Stimulated activated CD4-positive, alpha-beta T cell treated with anti-CD3 and anti-CD28 coated beads, Interleukin-1b, Interleukin-23, amount 100 ng/mL, for 4 hours (primary cell): ENCODE results near the gene SLC15A1.
"Not testable (repeated sequence)": the region's sequence is repeated elsewhere in the genome, so short reads cannot be mapped to it uniquely, and the experiment has no call there.

Source experiments
- DNase-seq, 2 donors: peaks; one replicate each; pipeline ENCODE4 v3.0.0-alpha.2; 2020; ENCODE audit warnings: low read depth in 2 of 2

Gene SLC15A1

DNA sequence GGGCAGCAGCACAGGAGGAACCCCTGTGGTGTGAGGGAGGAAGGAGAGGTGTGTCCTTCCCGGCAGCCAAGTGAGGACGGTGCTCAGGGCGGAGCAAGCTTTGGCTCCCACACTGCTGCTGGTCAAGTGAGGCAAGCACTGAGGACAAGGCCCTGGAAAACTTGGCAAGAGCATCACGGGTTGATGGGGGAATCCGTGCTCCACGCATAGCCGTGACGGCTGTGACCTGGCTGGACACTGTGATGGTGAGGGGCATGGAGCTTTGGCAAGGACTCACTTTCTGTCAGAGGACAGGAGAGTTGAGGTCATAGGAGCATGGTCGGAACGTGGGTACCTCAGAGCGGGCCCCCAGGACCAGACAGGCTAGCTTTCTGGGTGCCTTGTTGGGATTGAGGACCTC lies 29.0 kb upstream of the SLC15A1 start:
- DNase-seq: no peak

DNA sequence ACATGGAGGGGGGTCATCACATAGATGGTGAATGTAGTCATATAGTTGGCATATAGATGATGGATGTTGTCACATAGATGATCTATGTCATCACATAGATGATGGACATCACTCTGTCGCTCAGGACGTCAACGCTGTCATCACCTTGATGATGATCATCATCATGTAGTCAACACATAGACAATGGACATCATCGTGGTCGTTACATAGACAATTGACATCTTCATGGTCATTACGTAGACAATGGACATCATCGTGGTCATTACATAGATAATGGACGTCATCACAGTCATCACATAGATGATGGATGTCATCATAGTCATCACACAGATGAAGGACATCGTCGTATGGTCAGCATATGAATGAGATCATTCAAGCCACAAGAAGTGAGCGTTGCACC lies 28.6 kb upstream of the SLC15A1 start:
- DNase-seq: no peak

DNA sequence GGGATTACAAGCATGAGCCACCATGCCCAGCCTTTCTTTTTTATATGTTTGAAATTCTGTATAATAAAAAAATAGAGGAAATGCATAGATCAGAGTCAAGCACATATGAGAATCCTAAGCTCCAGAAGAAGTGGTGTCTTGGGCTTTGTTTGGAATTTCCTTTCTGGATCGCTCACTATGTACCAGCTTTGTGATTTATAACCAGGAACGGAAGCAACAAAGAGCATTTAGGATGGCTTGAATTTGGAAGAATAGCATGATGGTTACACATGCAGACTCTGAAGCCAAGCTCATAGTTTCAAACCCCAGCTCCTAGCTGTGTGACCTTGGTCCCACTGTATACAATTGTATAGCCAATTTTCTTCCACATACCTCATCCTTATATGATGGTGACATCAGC lies 28.0 kb upstream of the SLC15A1 start:
- no peak for DNase-seq

DNA sequence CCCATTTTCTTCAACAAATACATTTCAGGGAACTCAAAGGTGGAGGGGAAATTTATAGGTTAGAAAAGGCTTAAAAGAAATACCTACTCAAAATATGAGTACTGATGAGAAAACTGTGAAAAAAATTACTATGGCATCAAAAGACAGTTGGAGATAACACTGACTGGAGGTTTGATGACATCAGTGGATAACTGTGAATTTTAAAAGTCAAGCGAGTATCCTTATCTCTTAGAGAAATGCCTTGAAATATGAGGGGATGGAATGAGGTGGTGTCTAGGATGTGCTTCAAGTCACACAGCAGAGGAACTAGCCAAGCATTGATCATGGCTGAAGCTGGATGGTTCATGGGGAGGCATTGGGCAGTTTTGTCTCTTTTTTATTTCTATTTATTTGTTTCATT lies 27.2 kb upstream of the SLC15A1 start:
- DNase-seq: no peak

DNA sequence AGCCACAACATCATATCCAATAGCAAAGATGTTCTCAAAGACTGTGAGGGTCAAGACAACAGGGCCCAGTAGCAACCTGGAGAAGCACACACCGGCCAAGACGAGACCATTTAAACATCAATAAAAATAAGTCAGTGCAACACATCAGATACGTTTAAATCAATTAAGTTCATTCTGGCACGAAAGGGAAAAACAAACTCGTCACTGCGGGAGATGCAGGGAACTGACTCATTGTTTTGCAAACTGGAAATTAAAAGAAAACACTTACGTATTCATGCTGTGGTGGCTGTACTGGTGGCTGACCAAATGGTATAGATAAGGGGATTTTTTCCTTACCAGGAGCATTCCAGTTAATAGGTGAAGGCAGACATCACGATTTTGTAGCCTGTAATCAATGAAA lies 26.3 kb upstream of the SLC15A1 start:
- no peak for DNase-seq

DNA sequence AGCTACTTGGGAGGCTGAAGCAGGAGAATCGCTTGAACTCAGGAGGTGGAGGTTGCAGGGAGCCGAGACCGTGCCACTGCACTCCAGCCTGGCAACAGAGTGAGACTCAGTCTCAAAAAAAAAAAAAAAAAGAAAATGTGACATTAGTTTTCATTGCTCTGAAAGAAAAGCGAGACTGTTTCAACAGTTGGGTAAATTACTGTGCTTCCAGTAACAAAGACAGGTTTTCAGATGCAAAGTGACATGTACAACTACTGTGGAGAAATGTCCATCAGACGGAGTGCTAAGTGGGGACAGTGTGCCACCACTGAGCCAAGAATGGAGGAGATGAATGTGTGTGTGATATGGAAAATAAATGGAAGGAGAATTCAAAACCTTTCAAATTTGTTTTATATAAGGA lies 24.2 kb upstream of the SLC15A1 start:
- DNase-seq: no peak

DNA sequence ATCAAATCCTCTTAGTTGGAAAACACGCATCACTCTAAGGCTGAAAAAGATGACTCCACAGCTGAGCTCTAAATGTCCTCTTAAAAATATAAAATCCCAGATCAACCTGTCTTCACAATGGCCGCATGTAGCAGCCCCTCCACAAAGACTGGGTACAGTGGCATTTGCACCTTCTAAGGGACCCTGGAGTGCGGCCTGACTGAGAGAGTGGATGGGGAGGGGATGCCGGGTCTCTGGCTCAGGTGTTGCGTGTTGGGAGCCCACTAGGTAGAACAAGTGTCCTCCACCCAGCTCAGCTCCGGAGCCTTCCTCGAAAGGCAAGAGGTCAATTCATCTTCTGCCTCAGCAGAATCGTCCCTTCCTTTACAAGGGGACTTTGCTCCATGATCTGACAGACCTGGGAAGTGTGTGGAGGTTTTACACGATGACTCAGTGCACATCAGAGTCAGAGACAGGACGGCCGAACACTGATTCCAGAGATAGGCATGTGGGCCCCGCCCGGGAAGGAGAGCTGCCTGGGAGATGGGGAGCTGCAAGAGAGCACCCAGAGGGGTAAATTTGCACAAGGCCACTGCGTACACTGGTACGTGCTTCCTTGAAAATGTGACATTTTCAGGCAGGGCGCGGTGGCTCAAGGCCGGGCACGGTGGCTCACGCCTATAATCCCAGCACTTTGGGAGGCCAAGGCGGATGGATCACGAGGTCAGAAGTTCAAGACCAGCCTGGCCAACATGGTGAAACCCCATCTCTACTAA lies 23.5 kb upstream of the SLC15A1 start:
- no peak for DNase-seq

DNA sequence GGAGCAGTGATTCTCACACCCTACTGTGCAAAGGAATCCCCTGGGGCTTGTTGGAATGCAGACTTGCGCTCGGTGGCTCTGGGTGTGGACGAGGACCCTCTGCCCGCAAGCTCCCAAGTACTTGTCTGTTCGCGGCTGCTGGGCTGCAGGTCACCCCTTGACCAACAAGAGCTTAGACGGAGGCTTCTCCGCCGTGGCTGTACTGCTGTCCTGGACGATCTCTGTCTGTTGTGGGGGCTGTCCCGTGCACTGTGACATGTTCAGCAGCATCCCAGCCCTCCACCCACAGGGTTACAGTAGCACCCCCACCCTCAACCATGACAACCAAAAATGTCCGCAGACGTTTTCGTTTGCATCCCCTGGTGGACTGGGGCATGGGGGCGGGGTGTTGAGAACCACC lies 22.9 kb upstream of the SLC15A1 start:
- no peak for DNase-seq

DNA sequence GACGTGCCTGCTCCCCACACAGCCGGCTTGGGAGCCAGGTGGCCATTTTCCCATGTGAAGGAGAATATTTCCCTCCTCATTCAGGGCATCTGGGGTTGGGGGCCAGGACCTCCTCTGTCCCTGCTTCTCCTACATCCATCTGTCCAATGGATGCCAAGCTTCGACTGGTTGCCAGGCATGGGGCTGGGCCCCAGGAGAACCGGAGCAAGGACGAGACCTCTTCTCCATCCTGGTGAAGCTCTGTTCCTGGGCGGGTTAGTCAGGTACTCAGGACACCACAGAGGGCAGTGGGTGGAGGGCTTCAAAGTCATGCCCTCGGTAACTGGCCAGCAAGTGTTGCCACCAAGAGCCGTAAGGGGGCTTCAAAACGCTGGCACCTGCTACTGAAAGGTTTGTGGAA lies 22.3 kb upstream of the SLC15A1 start:
- no peak for DNase-seq

DNA sequence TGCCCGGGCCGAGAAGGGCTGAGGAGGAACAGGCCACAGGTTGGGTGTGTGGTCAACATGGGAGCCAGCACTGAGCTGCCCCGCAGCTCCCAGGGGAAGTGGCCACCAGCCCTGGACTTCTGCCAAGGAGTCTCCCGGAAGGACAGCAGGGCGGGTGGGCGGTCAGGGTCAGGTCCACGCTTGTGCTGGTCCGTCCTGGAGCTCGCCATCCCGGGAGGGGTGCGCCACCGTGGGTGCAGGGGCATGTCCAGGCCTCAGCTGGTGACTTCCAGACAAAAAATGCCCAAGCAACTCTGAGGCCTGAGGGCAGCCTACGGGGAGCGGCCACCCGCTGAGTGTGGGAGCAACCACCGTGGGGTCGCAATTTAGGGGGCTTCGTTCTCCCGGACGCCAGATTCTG lies 21.4 kb upstream of the SLC15A1 start:
- DNase-seq: no peak

DNA sequence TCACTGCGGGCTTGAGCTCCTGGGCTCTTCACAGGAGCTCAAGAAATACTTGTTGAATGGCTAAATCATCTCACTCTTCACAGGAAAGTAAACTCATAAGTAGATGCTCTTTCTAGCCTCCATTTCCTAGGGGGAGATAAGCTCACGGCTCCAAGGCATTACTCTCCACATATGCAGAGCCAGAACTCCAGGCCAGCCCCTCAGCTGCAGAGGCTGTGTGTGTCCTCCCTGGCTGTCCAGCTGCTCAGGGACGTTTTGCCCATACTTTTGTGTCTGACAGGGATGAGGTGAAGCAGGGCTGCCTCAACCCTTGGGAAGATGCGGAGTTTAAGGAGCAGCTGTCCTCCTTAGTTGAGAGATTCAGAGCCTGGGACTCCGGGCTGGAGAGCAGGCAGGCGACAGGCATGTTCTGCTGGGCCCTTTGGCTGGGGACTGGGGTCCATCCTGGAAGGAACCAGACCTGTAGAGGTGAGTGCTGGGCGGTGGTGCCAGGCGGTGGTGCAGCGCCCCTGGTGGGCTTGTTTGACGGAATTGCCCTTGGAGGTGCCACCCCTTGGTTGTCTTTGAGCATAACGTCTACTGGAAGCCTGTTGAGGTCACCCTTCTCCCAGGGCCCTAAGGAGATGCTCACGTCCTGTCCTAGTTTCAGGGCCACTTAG lies 20.5 kb upstream of the SLC15A1 start:
- DNase-seq: no peak

DNA sequence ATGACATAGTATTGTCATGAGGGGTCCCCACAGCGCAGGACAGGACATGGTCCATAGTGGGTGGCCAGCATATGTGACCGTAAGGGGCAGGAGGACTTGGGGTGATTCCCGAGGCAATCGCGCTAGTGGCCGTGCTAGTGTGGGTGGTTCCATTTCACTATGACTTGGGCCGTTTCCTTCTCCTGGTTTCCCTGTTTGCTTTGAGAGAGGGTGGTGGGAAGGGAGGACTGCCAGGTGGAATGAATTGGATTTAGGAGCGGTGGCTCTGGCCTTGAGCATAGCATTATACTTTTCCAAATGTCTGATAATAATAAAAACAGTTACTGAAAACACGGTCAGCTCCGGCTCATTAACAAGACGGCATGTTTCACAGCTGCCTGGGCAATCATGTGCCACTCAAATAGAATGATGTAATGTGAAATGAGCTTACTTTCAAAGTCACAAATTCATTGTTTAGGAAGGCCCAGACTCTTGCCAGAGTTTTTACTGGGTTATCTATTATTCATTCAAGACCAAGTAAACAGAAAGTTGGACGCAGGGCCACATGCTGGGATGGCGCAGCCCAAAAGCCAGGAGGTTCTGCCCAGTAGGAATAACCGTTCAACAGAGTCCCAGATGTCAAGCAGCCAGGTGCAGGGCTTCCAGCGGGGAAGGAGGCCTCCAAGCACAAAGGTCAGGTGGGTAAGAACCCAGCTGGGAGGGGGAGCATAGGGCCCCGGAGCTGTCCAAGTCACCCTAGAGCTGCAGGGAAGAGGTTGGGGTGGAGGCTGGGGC lies 19.6 kb upstream of the SLC15A1 start:
- no peak for DNase-seq

DNA sequence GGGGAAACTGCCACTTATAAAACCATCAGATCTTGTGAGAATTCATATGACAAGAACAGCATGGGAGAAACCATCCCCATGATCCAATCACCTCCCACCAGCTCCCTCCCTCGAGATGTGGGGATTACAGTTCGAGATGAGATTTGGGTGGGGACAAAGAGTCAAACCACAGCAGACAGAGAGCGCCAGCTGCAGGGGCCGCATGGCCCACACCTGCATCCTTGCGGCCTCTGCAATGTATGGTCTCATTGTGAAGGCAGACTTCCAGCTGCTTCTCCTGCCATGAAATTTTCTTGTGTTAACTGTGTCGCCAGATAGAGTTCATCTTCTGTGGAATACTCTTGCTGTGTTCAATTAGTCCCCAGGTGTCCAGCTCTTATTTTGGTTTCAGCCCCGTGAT lies 17.3 kb upstream of the SLC15A1 start:
- no peak for DNase-seq

DNA sequence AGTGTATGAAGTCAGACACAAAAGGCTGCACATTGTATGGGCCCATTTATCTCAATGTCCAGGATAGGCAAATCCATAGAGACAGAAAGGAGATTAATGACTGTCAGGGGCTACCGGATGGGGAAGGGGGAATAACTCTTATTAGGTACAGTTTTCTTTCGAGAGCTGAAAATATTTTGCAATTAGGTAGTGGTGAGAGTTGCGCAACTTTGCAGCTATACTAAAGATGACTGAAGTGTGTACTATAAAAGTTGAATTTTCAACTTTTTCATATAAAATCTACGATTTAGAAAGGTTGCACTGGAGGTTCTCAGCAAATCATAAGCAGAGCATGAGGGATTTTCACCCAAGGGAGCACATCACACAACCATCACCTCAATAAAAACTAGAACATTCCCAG lies 16.1 kb upstream of the SLC15A1 start:
- no peak for DNase-seq

DNA sequence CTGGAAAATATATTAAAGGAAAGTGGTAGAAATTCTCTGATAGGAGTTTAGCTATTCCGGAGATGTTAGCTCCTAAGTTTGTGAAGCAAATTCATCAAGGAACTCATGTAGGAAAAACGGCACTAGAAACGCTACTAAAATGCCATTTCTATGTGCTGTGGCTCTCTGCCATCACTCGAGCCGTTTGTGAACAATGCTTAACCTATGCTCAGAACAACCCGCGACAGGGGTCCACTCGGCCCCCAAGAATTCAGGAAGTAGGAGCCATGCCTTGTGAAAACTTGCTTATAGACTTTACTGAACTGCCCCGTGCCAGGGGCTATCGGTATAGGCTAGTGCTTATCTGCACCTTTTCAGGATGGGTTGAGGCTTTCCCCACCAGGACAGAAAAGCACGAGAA lies 14.2 kb upstream of the SLC15A1 start:
- DNase-seq: no peak

DNA sequence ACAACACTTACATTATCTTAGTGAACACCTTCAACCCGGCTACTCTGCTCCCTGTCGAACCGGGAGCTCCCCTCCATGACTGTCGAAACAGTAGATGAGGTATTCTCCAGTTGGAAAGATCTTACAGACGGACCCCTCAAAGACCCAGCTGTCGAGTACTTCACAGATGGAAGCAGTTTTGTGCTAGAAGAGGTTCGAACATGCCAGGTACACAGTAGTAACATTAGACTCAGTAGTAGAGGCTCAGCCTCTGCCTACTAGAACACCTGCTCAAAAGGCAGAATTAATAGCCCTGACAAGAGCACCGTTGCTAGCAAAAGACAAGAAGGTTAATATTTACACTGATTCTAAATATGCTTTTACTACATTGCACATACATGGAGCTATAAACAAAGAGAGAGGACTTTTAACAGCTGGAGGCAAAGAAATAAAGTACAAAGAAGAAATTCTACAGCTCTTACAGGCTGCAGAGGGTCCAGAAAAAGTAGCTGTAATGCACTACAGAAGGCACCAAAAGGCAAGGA lies 13.6 kb upstream of the SLC15A1 start:
- DNase-seq: no peak

DNA sequence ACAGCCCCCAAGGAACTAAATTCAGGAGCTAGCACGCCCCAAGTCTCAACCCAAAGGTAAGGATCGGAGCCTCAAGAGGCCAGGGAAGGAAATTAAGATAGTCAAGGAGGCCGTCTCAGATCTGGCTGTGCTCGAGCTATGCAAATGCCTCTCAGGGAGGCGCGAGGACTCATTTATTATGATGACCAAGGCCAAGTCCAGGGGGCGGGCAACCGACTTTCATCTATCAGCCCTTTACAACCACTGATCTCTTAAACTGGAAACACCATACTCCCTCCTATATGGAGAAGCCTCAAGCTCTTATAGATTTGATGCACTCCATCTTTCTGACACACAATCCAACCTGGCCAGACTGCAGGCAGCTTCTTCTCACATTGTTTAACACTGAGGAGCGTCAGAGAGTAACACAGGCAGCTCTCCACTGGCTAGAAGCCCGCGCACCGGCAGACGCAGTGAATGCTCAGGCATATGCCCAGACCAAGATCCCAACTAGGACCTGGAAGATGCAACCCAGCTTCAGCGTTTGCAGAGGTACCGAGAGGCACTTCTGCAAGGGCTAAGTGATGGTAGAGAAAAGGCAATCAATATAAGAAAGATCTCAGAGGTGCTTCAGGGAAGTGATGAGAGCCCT lies 9.6 kb upstream of the SLC15A1 start:
- no peak for DNase-seq

DNA sequence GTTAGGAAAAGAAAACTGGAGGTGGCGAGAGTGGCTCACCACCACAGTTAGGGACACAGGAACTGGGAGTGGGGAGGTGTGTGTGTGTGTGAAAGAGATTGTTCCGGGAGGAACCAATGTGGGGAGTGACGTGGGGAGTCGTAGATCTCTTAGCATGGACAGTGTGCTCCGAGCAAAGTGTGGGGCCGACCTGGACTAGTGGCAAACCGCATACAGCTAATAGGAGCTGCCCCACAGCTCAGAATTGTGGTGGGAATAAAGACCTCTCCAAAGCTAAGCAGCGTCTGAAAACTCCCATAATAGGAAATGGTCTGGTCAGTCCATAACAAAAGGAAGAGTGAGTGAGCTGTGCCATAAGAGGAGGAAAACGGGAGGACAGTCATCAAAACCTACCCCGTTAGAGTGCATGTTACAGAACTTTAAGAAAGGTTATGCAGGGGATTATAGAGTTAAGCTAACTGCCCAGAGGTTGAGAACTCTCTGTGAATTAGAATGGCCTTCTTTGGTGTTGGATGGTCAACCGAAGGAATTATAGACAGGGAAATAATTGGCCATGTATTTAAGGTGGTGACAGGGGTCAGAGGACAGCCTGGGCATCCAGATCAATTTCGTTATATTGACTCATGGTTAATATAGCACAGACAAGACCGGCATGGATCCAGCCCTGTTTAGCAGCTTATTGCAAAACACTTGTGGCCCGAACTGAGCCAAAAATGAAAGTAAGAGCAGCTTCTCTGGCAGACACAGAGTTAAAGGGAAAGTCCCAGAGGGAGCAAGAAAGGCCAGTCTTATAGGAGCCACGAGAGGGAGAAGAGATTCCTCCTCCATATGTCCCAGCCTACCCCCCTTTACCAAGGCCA lies 8.9 kb upstream of the SLC15A1 start:
- no peak for DNase-seq

DNA sequence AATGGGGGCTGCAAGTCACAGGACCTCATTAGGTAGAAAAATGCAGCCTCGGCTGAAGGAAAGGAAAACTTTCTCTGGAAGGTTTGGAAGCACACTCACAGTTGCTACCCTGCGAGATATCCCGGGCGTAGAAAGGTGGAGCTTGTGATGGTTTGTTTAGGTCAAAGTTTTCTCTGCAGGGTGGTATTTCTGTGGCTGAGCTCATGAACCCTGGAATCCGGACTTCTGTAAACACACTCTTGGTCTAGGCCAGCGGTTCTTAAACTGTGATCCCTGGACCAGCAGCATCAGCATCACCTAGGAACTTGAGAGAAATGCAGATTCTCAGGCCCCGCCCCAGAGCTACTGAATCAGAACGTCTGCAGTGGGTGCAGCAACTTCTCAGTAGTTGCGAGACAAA lies 3.3 kb upstream of the SLC15A1 start:
- no peak for DNase-seq

DNA sequence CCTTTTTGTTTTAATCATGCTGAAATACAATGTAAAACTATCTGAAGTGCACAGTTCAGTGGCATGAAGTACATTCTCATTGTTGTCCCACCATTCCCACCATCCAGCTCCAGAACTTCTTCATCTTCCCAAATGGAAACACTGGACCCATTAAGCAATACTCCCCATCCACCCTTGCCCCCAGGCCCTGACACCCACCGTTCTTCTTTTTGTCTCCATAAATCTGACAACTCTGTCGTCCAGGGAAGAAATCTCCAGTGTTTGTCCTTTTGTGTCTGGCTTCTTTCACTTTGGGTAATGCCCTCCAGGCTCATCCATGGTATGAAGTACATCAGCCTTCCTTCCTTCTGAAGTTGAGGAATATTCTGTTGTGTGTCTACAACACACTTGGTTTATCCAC lies 2.6 kb upstream of the SLC15A1 start:
- DNase-seq: no peak

DNA sequence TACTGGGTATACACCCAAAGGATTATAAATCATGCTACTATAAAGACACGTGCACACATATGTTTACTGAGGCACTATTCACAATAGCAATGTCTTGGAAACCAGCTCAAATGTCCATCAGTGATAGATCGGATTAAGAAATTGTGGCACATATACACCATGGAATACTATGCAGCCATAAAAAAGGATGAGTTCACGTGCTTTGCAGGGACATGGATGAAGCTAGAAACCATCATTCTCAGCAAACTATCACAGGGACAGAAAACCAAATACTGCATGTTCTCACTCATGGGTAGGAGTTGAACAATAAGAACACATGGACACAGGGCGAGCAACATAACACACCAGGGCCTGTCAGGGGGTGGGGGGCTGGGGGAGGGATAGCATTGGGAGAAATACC lies 2.0 kb upstream of the SLC15A1 start:
- DNase-seq: not testable (repeated sequence)
